ENCODE results near the gene VIL1. TPM values are rescaled to one million over a fixed set of nuclear protein-coding genes. Genes with fewer than 3 reads are reported as not detected.

The VIL1 gene
- total and polyA plus RNA-seq, 2 of the 8 experiments (the other 6 are each of a cell fraction or from before 2014, with no cell fraction given) = 6.2 to 7.0 TPM

- TF ChIP-seq CTCF (IDR thresholded peaks at IDR 0.05; ENCODE audit: control extremely low read depth in 1 of 3, insufficient read depth in 1 of 3, low read depth in 1 of 3, low read length in 3 of 3) (no peak), CREB1 (IDR thresholded peaks at IDR 0.05) (no peak), JUND (IDR thresholded peaks at IDR 0.05; ENCODE audit: low read length) (no peak), MAFK (IDR thresholded peaks at IDR 0.05; ENCODE audit: low read depth, low read length) (no peak), SP4 (IDR thresholded peaks at IDR 0.05; ENCODE audit: low read length) (no peak), CTBP2 (IDR thresholded peaks at IDR 0.05; ENCODE audit: borderline replicate concordance, insufficient read depth, insufficient read length, low read length) (no peak)
Observed at GRCh38 chr2:218437969-218438368, 19.0 kb downstream of the VIL1 start (continued).
